ENCODE results near the gene MYBBP1A. TPM values are rescaled to one million over a fixed set of nuclear protein-coding genes. Genes with fewer than 3 reads are reported as not detected.
A peak's percentile ranks its signal among the peaks of the same experiment; 100 is the strongest.

Gene MYBBP1A
- total and polyA plus RNA-seq, 2 of the 8 experiments (the other 6 are each of a cell fraction or from before 2014, with no cell fraction given), result 46.8 to 151 TPM

GRCh38 chr17:4594931-4595684 lies 39.9 kb upstream of the MYBBP1A start:
- ChIA-PET POLR2A (ENCODE audit: partially characterized antibody) (interaction anchor here (0.9 to 1.7 kb wide), 3 partner anchors 11 to 28 kb away, joined by 4 to 5 read pairs (median 4); partner anchors contain the start of gene SMTNL2), CTCF (ENCODE audit: partially characterized antibody) (interaction anchor here (0.6 to 10.1 kb wide), 25 partner anchors 8 to 386 kb away, joined by 3 to 65 read pairs (median 4); partner anchors contain the start of gene SMTNL2)
- H3K23ac ChIP-seq (ENCODE audit: insufficient read length), result no peak overlapping the region
- H4K5ac ChIP-seq (ENCODE audit: insufficient read length, low read depth, low read length), result peak overlapping the region; percentile 6
- DNase-seq (ENCODE audit: low read depth in 1 of 2, low spot score in 2 of 2) (peak in 1 of 2 experiments; percentile 79), FAIRE-seq (no peak)
- peak overlapping the region; percentile 78; the same call in 1 of the 2 replicates for H2BK5ac ChIP-seq (ENCODE audit: low read depth, low read length)
- peak overlapping the region; percentile 92 for H4K91ac ChIP-seq (replicated peaks; ENCODE audit: insufficient read length, low read length)
- peak overlapping the region; percentile 80; the same call in 1 of the 2 replicates for H2BK20ac ChIP-seq (ENCODE audit: low read length)
- H3K79me2 ChIP-seq (ENCODE audit: control insufficient read depth in 1 of 2, insufficient read depth in 2 of 2, low read length in 2 of 2), result no peaks in the 10 kb centered on the region
- no peaks in the 10 kb centered on the region for H3K9me3 ChIP-seq (ENCODE audit: insufficient read depth in 2 of 2, low read depth in 1 of 2, low read length in 1 of 2)
- no peaks in the 10 kb centered on the region for H3K27me3 ChIP-seq (replicated peaks in 1 of 4; ENCODE audit: control insufficient read depth in 3 of 4, extremely low read depth in 1 of 4, insufficient read depth in 3 of 4, low read length in 3 of 4)
- H3K23me2 ChIP-seq (ENCODE audit: low read depth, low read length), result no peaks in the 10 kb centered on the region; the same call in 1 of the 2 replicates
- no peaks in the 10 kb centered on the region for H3K79me1 ChIP-seq (ENCODE audit: low read depth, low read length)
- H2BK15ac ChIP-seq (ENCODE audit: low read length), result peak overlapping the region; percentile 92; the same call in 1 of the 2 replicates
- no peak overlapping the region; the same call in 1 of the 2 replicates for H2AFZ ChIP-seq (ENCODE audit: low read length)
- peaks cover under 1 to 25% (median 15%) of the 10 kb centered on the region in 4 experiments for H3K4me1 ChIP-seq (replicated peaks in 1 of 4; ENCODE audit: control insufficient read depth in 3 of 4, insufficient read depth in 4 of 4, low read length in 3 of 4)
- H3K4ac ChIP-seq (replicated peaks; ENCODE audit: insufficient read length, low read depth, low read length), result peak overlapping the region; percentile 69
- no peaks in the 10 kb centered on the region for H3K36me3 ChIP-seq (ENCODE audit: control insufficient read depth in 2 of 4, insufficient read depth in 4 of 4, low read length in 3 of 4)
- H3K14ac ChIP-seq (ENCODE audit: insufficient read length), result no peak overlapping the region
- no peak overlapping the region; the same call in 1 of the 2 replicates for H4K8ac ChIP-seq (ENCODE audit: extremely low read depth, insufficient read depth, low read length)
- peak overlapping the region in 1 of 4 experiments; percentile 26; a peak in 2 of 7 replicates for H3K9ac ChIP-seq (replicated peaks in 1 of 4; ENCODE audit: extremely low read depth in 1 of 4, low read depth in 3 of 4, low read length in 3 of 4)
- no peaks in the 10 kb centered on the region for H4K20me1 ChIP-seq (replicated peaks in 1 of 2; ENCODE audit: control insufficient read depth in 1 of 2, insufficient read depth in 2 of 2, low read length in 2 of 2)
- H2AK5ac ChIP-seq (ENCODE audit: low read depth, low read length), result no peak overlapping the region
- H3K18ac ChIP-seq (ENCODE audit: extremely low read depth, low read length), result peak overlapping the region; percentile 95
- H3K4me2 ChIP-seq (ENCODE audit: insufficient read depth in 1 of 2, low read depth in 2 of 2, low read length in 2 of 2), result peak overlapping the region in 1 of 2 experiments; percentile 26; a peak in 2 of 4 replicates
- peak overlapping the region; percentile 54 for H2BK120ac ChIP-seq (replicated peaks; ENCODE audit: low read depth, low read length)
- no peak overlapping the region for H3K27ac ChIP-seq (ENCODE audit: low read depth, low read length)
- no peak overlapping the region; the same call in 1 of the 2 replicates for H2BK12ac ChIP-seq (ENCODE audit: low read depth, low read length)
- no peak overlapping the region for H3K56ac ChIP-seq (replicated peaks; ENCODE audit: insufficient read length, low read depth, low read length)
- WGBS, 2 experiments (ENCODE audit: extremely low coverage in 1 of 2, insufficient coverage in 1 of 2, insufficient read length in 1 of 2, insufficient replicate concordance in 2 of 2, low coverage in 1 of 2, low lambda C conversion rate in 2 of 2, missing lambda C conversion rate in 1 of 2), result 48% methylated on average over 28 of the region's 29 CpGs; no CpG with 5 or more reads in 1 of the 2 experiments
- no peak overlapping the region for H3K4me3 ChIP-seq (ENCODE audit: extremely low read depth in 1 of 4, insufficient read depth in 2 of 4, low read depth in 3 of 4, low read length in 4 of 4)
- peak; percentile 57 to 76 (median 69) for TF ChIP-seq CTCF (IDR thresholded peaks at IDR 0.05; ENCODE audit: control extremely low read depth in 1 of 3, insufficient read depth in 1 of 3, low read depth in 1 of 3, low read length in 3 of 3)
- TF ChIP-seq BCL11A (IDR thresholded peaks at IDR 0.05; ENCODE audit: low read depth in 2 of 2, low read length in 2 of 2), result no peak
- TF ChIP-seq SIRT6 (IDR thresholded peaks at IDR 0.05; ENCODE audit: low read length), result no peak
- no peak for TF ChIP-seq TBP (IDR thresholded peaks at IDR 0.05; ENCODE audit: low read depth, low read length)
